ENCODE measurements around the gene ATRNL1.

The ATRNL1 gene

GRCh38 chr10:115771755-115772154 is 678.6 kb downstream of the ATRNL1 start:
- no peak for DNase-seq (ENCODE audit: extremely low read depth, insufficient read length)
- no peaks in the 10 kb centered on the region for H3K36me3 ChIP-seq (ENCODE audit: control insufficient read depth, insufficient read depth, low read length)
- TF ChIP-seq, protein P1, sequence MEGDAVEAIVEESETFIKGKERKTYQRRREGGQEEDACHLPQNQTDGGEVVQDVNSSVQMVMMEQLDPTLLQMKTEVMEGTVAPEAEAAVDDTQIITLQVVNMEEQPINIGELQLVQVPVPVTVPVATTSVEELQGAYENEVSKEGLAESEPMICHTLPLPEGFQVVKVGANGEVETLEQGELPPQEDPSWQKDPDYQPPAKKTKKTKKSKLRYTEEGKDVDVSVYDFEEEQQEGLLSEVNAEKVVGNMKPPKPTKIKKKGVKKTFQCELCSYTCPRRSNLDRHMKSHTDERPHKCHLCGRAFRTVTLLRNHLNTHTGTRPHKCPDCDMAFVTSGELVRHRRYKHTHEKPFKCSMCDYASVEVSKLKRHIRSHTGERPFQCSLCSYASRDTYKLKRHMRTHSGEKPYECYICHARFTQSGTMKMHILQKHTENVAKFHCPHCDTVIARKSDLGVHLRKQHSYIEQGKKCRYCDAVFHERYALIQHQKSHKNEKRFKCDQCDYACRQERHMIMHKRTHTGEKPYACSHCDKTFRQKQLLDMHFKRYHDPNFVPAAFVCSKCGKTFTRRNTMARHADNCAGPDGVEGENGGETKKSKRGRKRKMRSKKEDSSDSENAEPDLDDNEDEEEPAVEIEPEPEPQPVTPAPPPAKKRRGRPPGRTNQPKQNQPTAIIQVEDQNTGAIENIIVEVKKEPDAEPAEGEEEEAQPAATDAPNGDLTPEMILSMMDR (IDR thresholded peaks at IDR 0.05; ENCODE audit: insufficient read depth, low read length, poor library complexity, severe bottlenecking): no peak
- H3K27me3 ChIP-seq (replicated peaks; ENCODE audit: control insufficient read depth, insufficient read depth, low read length): no peaks in the 10 kb centered on the region
- H3K4me3 ChIP-seq (replicated peaks; ENCODE audit: low read depth, low read length): no peak overlapping the region

DNA sequence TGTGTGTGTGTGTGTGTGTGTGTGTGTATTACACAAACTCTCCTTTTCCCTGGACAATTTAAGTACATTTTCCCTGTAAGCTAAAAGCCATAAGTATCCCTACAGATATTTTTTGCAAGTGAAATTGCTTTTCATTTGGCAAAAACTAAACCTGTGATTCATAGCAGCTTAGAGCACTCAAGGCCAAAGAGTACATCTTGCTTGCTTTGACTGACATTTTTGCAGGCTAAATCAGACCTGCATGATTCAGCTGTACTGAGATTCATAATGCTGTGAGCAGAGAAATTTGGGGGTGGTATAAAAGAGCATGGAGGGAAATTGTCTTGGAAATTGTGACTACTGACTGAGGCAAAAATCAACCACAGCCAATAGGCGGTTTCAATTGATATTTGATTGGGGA is 679.4 kb downstream of the ATRNL1 start:
- no peak for DNase-seq (ENCODE audit: extremely low read depth, insufficient read length)
- TF ChIP-seq, protein P1 (IDR thresholded peaks at IDR 0.05; ENCODE audit: insufficient read depth, low read length, poor library complexity, severe bottlenecking): no peak
- H3K36me3 ChIP-seq (ENCODE audit: control insufficient read depth, insufficient read depth, low read length): no peaks in the 10 kb centered on the region
- H3K27me3 ChIP-seq (replicated peaks; ENCODE audit: control insufficient read depth, insufficient read depth, low read length): no peaks in the 10 kb centered on the region
- H3K4me3 ChIP-seq (replicated peaks; ENCODE audit: low read depth, low read length): no peak overlapping the region

DNA sequence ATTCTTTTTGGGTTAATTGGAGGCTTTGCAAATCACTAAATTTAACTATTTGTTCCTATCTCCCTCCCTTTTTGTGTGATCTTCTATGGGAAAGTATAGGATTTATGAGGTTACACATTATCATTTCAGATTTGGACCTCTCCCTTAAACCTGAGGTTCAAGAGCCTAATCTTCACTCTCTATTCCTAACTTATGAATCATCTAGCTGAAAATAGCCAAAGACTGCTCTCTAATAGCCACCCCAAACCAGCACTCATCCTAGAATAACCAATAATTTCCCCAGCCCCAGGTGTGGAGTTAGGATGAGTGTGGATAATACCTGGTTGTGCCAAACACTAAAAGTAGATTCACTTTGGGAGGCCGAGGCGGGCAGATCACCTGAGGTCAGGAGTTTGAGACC is 680.7 kb downstream of the ATRNL1 start:
- H3K27me3 ChIP-seq (replicated peaks; ENCODE audit: control insufficient read depth, insufficient read depth, low read length): no peaks in the 10 kb centered on the region
- H3K36me3 ChIP-seq (ENCODE audit: control insufficient read depth, insufficient read depth, low read length): no peaks in the 10 kb centered on the region
- no peak for DNase-seq (ENCODE audit: extremely low read depth, insufficient read length)
- no peak overlapping the region for H3K4me3 ChIP-seq (replicated peaks; ENCODE audit: low read depth, low read length)
- TF ChIP-seq, protein P1 (IDR thresholded peaks at IDR 0.05; ENCODE audit: insufficient read depth, low read length, poor library complexity, severe bottlenecking): no peak

DNA sequence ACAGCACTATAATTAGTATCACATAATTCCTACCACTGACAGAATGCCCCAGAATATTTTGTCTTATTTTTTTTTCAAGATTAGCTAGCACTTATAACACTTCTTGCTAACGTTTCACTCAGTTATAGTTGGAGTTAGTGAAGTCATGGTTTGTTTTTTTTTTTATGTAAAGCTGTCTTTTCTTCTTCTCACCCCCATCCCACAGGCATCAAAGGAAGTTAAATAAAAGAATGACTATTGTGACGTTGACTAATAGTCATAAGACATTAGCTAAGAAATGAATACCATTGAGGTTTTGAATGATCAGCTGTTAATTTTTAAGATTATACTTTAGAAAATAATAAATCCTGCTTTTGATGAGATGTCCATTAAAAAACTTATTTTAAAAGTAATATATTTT is 681.6 kb downstream of the ATRNL1 start:
- no peak overlapping the region for H3K4me3 ChIP-seq (replicated peaks; ENCODE audit: low read depth, low read length)
- TF ChIP-seq, protein P1 (IDR thresholded peaks at IDR 0.05; ENCODE audit: insufficient read depth, low read length, poor library complexity, severe bottlenecking): no peak
- no peak for DNase-seq (ENCODE audit: extremely low read depth, insufficient read length)
- H3K27me3 ChIP-seq (replicated peaks; ENCODE audit: control insufficient read depth, insufficient read depth, low read length): no peaks in the 10 kb centered on the region
- no peaks in the 10 kb centered on the region for H3K36me3 ChIP-seq (ENCODE audit: control insufficient read depth, insufficient read depth, low read length)

DNA sequence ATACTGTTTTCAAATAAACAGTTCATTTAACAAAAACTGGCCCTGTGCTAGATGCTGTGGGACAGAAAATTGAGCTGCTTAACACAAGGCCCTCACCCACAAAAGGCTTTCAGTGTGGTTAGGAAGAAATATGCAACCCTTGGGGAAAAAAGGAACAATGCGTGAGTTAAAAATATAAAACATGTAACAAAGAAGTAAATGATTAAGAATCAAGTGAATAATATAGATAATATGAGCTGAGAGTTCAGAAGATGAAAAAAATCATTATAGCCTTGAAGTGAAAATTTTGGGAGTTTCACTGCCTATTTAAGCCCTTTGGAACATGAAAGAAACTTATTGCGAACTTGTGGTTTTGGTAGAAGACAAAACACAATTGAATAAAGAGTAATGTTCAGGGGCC is 684.5 kb downstream of the ATRNL1 start:
- Histone ChIP-seq H3K36me3 (ENCODE audit: control insufficient read depth, insufficient read depth, low read length) (no peaks in the 10 kb centered on the region), H3K27me3 (replicated peaks; ENCODE audit: control insufficient read depth, insufficient read depth, low read length) (no peaks in the 10 kb centered on the region; the same call in 1 of the 2 replicates), H3K4me3 (replicated peaks; ENCODE audit: low read depth, low read length) (no peak overlapping the region)
- TF ChIP-seq, protein P1 (IDR thresholded peaks at IDR 0.05; ENCODE audit: insufficient read depth, low read length, poor library complexity, severe bottlenecking): no peak
- no peak for DNase-seq (ENCODE audit: extremely low read depth, insufficient read length)

DNA sequence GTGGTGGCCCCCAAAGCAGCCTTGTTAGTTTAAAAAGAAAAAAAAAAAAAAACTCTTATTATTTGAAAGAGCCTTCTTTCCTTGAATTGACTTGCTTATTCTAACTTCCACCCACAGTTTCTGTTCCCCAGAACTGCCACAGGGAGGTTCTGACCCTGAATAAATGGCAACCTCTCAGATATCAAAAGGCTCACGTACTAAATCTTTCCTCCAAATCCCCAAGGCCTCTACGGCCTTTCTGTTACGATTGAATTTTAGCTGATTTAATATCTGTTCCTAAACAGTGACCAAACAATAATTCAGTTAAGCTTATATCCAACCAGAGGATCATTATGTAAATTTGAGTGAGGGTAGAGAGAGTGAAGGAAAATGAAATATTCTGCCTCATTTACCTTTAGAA is 697.1 kb downstream of the ATRNL1 start:
- Histone ChIP-seq H3K4me3 (replicated peaks; ENCODE audit: low read depth, low read length) (no peak overlapping the region), H3K27me3 (replicated peaks; ENCODE audit: control insufficient read depth, insufficient read depth, low read length) (no peaks in the 10 kb centered on the region), H3K36me3 (ENCODE audit: control insufficient read depth, insufficient read depth, low read length) (no peaks in the 10 kb centered on the region)
- TF ChIP-seq, protein P1 (IDR thresholded peaks at IDR 0.05; ENCODE audit: insufficient read depth, low read length, poor library complexity, severe bottlenecking): no peak
- DNase-seq (ENCODE audit: extremely low read depth, insufficient read length): no peak
